K562 (cell line): ENCODE measurements around the gene CCDC77. TPM values are rescaled to one million over a fixed set of nuclear protein-coding genes. Genes with fewer than 3 reads are reported as not detected.

Experiments
- ATAC-seq: fragments of 200-7000 bp; cut with Tn5 transposase; 3 replicates; pipeline ENCODE4 v1.9.1; 2020; ENCODE audit warnings: moderate library complexity
- BruUV-seq: library from RNA; stranded (reverse); fragments of 400-500 nt; replicated peaks from 2 replicates; lab custom pipeline; 2021; lab: Mats Ljungman, UMichigan
- CTCF ChIA-PET: fragments of 300-600 bp; formaldehyde crosslinking; extraction: SDS; loops from one replicate; lab custom pipeline; 2021; ENCODE audit warnings: low intra/inter-chr PET ratio; lab: Yijun Ruan, JAX
- POLR2A ChIA-PET: fragments of 300-600, 350-650 bp; sonication (Branson Sonifier 250); formaldehyde crosslinking; extraction: SDS; loops from one replicate; lab custom pipeline; 2021; ENCODE audit warnings: antibody characterized with exemption, inconsistent platforms; lab: Yijun Ruan, JAX
- DNase-seq, 4 experiments: peaks; one replicate each; pipeline versions ENCODE4 v3.0.0 to v3.0.0-alpha.2; 2011 to 2018; ENCODE audit warnings: low spot score in 3 of 4, mixed read lengths in 3 of 4; ENCODE audit errors: extremely low read depth in 1 of 4
- FAIRE-seq: peaks from 2 replicates; lab custom pipeline; 2011; peaks lifted over from hg19 to GRCh38; lab: Jason Lieb, UNC
- H2AFZ ChIP-seq: 2 replicates; pipeline ENCODE4 v1.6.0; 2011; ENCODE audit warnings: low read depth, low read length, control low read depth, inconsistent platforms
- H3K27ac ChIP-seq: fragments of 200-600 bp; 3 replicates; pipeline ENCODE4 v1.8.0; 2011; ENCODE audit warnings: low read depth, mild to moderate bottlenecking, control low read depth, inconsistent platforms, low read length, moderate library complexity, mixed read lengths; ENCODE audit errors: extremely low read depth
- H3K27me3 ChIP-seq, 2 experiments: fragments of 300-600 bp in 1 of 2; 2 replicates in 1 of 2; 3 replicates in 1 of 2; pipeline versions ENCODE4 v1.6.0 to v1.8.0; 2011; ENCODE audit warnings: inconsistent platforms in 2 of 2, low read length in 2 of 2, mild to moderate bottlenecking in 1 of 2, mixed read lengths in 1 of 2, moderate library complexity in 1 of 2; ENCODE audit not compliant: control insufficient read depth in 2 of 2, insufficient read depth in 2 of 2
- H3K36me3 ChIP-seq: fragments of 300-600 bp; 3 replicates; pipeline ENCODE4 v1.8.0; 2011; ENCODE audit warnings: mild to moderate bottlenecking, low read length, inconsistent platforms; ENCODE audit not compliant: control insufficient read depth, insufficient read depth
- H3K4me1 ChIP-seq, 2 experiments: fragments of 200-600 bp in 1 of 2; replicated peaks in 1 of 2; 2 replicates in 1 of 2; 3 replicates in 1 of 2; pipeline versions ENCODE4 v1.5.1 to v1.8.0; 2011; ENCODE audit warnings: inconsistent platforms in 2 of 2, low read length in 2 of 2, mild to moderate bottlenecking in 1 of 2, mixed read lengths in 1 of 2, moderate library complexity in 1 of 2; ENCODE audit not compliant: control insufficient read depth in 2 of 2, insufficient read depth in 2 of 2
- H3K4me2 ChIP-seq: 2 replicates; pipeline ENCODE4 v1.6.1; 2011; ENCODE audit warnings: low read length, control low read depth, inconsistent platforms, mixed read lengths; ENCODE audit not compliant: insufficient read depth
- H3K4me3 ChIP-seq: fragments of 200-600 bp; sonication (generic), shearing (Covaris generic); 2 replicates; pipeline ENCODE4 v1.5.1; 2016; ENCODE audit warnings: control low read depth, inconsistent platforms
- H3K79me2 ChIP-seq: fragments of 200-600 bp; 3 replicates; pipeline ENCODE4 v1.8.0; 2011; ENCODE audit warnings: low read length, inconsistent platforms; ENCODE audit not compliant: control insufficient read depth, insufficient read depth
- H3K9ac ChIP-seq, 2 experiments: 2 replicates each; pipeline versions ENCODE4 v1.6.0 to v1.6.1; 2011; ENCODE audit warnings: low read depth in 2 of 2, low read length in 2 of 2, control low read depth in 1 of 2, inconsistent platforms in 1 of 2, mild to moderate bottlenecking in 1 of 2, mixed read lengths in 1 of 2; ENCODE audit not compliant: insufficient read depth in 1 of 2
- H3K9me1 ChIP-seq: one replicate; pipeline ENCODE4 v1.6.0; 2011; ENCODE audit warnings: inconsistent platforms, mild to moderate bottlenecking, low read length, moderate library complexity; ENCODE audit not compliant: control insufficient read depth, insufficient read depth
- H3K9me3 ChIP-seq: replicated peaks from 2 replicates; pipeline ENCODE4 v1.5.1; 2011; ENCODE audit warnings: low read depth, low read length, inconsistent platforms; ENCODE audit not compliant: control insufficient read depth, insufficient read depth
- H4K20me1 ChIP-seq: replicated peaks from 2 replicates; pipeline ENCODE4 v1.6.1; 2011; ENCODE audit warnings: low read length, inconsistent platforms, mixed read lengths; ENCODE audit not compliant: control insufficient read depth, insufficient read depth
- ATF1 ChIP-seq, 2 experiments: fragments of 450-650 bp in 1 of 2; IDR thresholded peaks; 2 replicates each; pipeline ENCODE4 v1.6.1; 2016; ENCODE audit warnings: missing compliant biosample characterization in 1 of 2, missing genetic modification characterization in 1 of 2
- GABPB1 ChIP-seq: sonication (generic); formaldehyde crosslinking; IDR thresholded peaks from 2 replicates; pipeline ENCODE4 v1.8.0; 2022; ENCODE audit warnings: mild to moderate bottlenecking, missing genetic modification reagents
- LCOR ChIP-seq: sonication (generic); formaldehyde crosslinking; IDR thresholded peaks from 2 replicates; pipeline ENCODE4 v1.8.0; 2022; ENCODE audit warnings: mild to moderate bottlenecking, missing genetic modification reagents
- NFRKB ChIP-seq: fragments of 450-650 bp; IDR thresholded peaks from 2 replicates; pipeline ENCODE4 v1.6.1; 2016; ENCODE audit warnings: low read depth
- POLR3G ChIP-seq: IDR thresholded peaks from 2 replicates; pipeline ENCODE4 v1.6.1; 2011; ENCODE audit not compliant: insufficient read length, insufficient replicate concordance; ENCODE audit errors: extremely low read depth
- SREBF1 ChIP-seq: fragments of 150-350 bp; IDR thresholded peaks from 2 replicates; pipeline ENCODE4 v1.6.1; 2014; ENCODE audit warnings: antibody characterized with exemption, low read depth, low read length, borderline replicate concordance
- TBL1XR1 ChIP-seq, 2 experiments: IDR thresholded peaks; 2 replicates each; pipeline ENCODE4 v1.6.1; 2012; ENCODE audit warnings: improper control_type of control experiment in 2 of 2, low read length in 2 of 2, mild to moderate bottlenecking in 1 of 2
- ZBTB8A ChIP-seq: fragments of 450-650 bp; IDR thresholded peaks from 2 replicates; pipeline ENCODE4 v1.6.1; 2018; ENCODE audit warnings: mild to moderate bottlenecking, moderate library complexity; ENCODE audit not compliant: partially characterized antibody
- ZC3H4 ChIP-seq: sonication (generic); formaldehyde crosslinking; IDR thresholded peaks from 2 replicates; pipeline ENCODE4 v1.9.0; 2021; ENCODE audit warnings: missing genetic modification reagents, borderline replicate concordance
- ZNF140 ChIP-seq: fragments of 250-450 bp; sonication (Bioruptor Pico); IDR thresholded peaks from 2 replicates; pipeline ENCODE4 v1.8.0; 2021; ENCODE audit warnings: moderate library complexity, mild to moderate bottlenecking, inconsistent platforms
- ZNF253 ChIP-seq: fragments of 250-450 bp; sonication (Bioruptor Pico); conservative IDR thresholded peaks from 2 replicates; pipeline ENCODE4 v1.6.1; 2021; ENCODE audit warnings: mild to moderate bottlenecking
- WGBS: fragments of 100-300 bp; shearing (Covaris generic); methylation state at CpG from one replicate; pipeline ENCODE4 v1.1.6; 2016; ENCODE audit warnings: low coverage, mixed read lengths; ENCODE audit not compliant: insufficient coverage; ENCODE audit errors: missing lambda C conversion rate; 5-methylcytosine and 5-hydroxymethylcytosine counted together
- in situ Hi-C: fragments of 300-500 bp; cut with MboI; formaldehyde crosslinking; loops from 4 replicates; pipeline ENCODE4 v1.15.0; 2018; ENCODE audit warnings: inconsistent platforms, mixed read lengths
- intact Hi-C: fragments of 100-400 bp; cut with micrococcal nuclease; formaldehyde crosslinking; loops from 2 replicates; pipeline ENCODE4 v1.14.2; 2022
- polyA plus RNA-seq, 8 experiments: library from polyadenylated mRNA; depleted of rRNA in 4 of 8; stranded (reverse) in 5 of 8; unstranded in 3 of 8; fragments of >200 nt; fragmentation: Nextera tagmentation in 2 of 8; fragmentation: Illumina TruSeq in 1 of 8; extraction: Ambion mirVana in 2 of 8; extraction: Trizol in 1 of 8; gene quantifications; 2 replicates each; pipeline versions ENCODE4 v1.2.1 to v1.2.3, GENCODE V29; 2011 to 2014; ENCODE audit warnings: inconsistent platforms in 1 of 8, missing spikeins in 1 of 8
- total RNA-seq, 7 experiments: library from RNA; depleted of rRNA in 6 of 7; stranded (reverse); fragments of >200 nt in 6 of 7; fragmentation: Illumina TruSeq in 2 of 7; extraction: Trizol in 2 of 7; gene quantifications; 2 replicates each; pipeline versions ENCODE4 v1.2.1 to v1.2.3, GENCODE V29; 2011 to 2021; ENCODE audit warnings: low replicate concordance in 1 of 7
- TF ChIP-seq, protein P1 (sequence below): sonication (generic); formaldehyde crosslinking; IDR thresholded peaks from 2 replicates; pipeline ENCODE4 v1.8.0; 2022; ENCODE audit warnings: missing genetic modification reagents, mild to moderate bottlenecking, borderline replicate concordance
- TF ChIP-seq, protein P2 (sequence below): fragments of 250-450 bp; sonication (Bioruptor Pico); IDR thresholded peaks from 2 replicates; pipeline ENCODE4 v1.8.0; 2021; ENCODE audit warnings: borderline replicate concordance, mild to moderate bottlenecking, moderate library complexity; ENCODE audit not compliant: poor library complexity, severe bottlenecking

CCDC77 gene
- total and polyA plus RNA-seq, 9 of the 15 experiments (the other 6 are each of a cell fraction or from before 2014, with no cell fraction given), result 10.5 to 26.5 (median 17.8) TPM

DNA sequence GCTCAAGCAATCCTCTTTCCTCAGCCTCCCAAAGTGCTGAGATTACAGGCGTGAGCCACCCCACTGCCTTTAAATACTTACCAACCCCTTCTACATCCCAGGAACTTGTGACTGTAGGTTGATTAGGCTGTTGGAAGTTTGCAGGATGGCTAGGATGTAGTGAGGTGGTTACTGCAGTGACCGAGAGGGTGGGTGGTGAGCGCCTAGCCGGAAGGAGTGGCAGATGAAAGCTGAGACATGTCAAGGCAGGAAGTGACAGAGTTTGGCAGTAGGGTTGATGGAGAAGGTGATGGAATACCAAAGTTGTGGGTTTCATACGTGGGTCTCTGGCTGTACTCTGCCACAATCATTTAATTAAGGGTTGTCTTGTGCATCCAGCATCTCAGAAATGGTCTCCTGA is 71.8 kb downstream of the CCDC77 start:
- Histone ChIP-seq H2AFZ (no peak overlapping the region), H3K36me3 (no peaks in the 10 kb centered on the region), H3K9me1 (no peaks in the 10 kb centered on the region), H3K4me3 (no peak overlapping the region), H4K20me1 (no peaks in the 10 kb centered on the region), H3K9ac (no peak overlapping the region), H3K4me2 (no peak overlapping the region), H3K27me3 (peaks cover 12 to 28% of the 10 kb centered on the region in 2 experiments; a peak in 4 of 5 replicates), H3K79me2 (no peaks in the 10 kb centered on the region), H3K27ac (no peak overlapping the region), H3K4me1 (no peaks in the 10 kb centered on the region; a peak in 1 of 5 replicates)
- ChIA-PET POLR2A (interaction anchor here (0.6 to 1.3 kb wide), 2 partner anchors 8 to 37 kb away, joined by 3 to 4 read pairs; no protein-coding TSS in a partner anchor), CTCF (no interaction called here)
- DNase-seq, result no peak
- intact Hi-C loops, result no loop called here
- in situ Hi-C loops, result no loop called here
- 0% methylated on average over 5 of the region's 5 CpGs for WGBS
- no TSS peak for BruUV-seq
- FAIRE-seq, result no peak
- ATAC-seq, result no peak
- TF ChIP-seq ZBTB8A (no peak), LCOR (CRISPR knock-in tag) (no peak), NFRKB (no peak), ZC3H4 (no peak), TBL1XR1 (IDR thresholded peaks at IDR 0.05; ENCODE audit: low read length in 2 of 2) (no peak), ZNF140 (CRISPR knock-in tag) (no peak), POLR3G (no peak), ATF1 (CRISPR knock-in tag; IDR thresholded peaks at IDR 0.05) (no peak), ATF1 (tag; IDR thresholded peaks at IDR 0.05) (no peak), SREBF1 (no peak), ZNF253 (CRISPR knock-in tag) (no peak), GABPB1 (CRISPR knock-in tag) (no peak)
- TF ChIP-seq, protein P1, sequence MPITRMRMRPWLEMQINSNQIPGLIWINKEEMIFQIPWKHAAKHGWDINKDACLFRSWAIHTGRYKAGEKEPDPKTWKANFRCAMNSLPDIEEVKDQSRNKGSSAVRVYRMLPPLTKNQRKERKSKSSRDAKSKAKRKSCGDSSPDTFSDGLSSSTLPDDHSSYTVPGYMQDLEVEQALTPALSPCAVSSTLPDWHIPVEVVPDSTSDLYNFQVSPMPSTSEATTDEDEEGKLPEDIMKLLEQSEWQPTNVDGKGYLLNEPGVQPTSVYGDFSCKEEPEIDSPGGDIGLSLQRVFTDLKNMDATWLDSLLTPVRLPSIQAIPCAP (CRISPR knock-in tag), result no peak
- TF ChIP-seq, protein P2, sequence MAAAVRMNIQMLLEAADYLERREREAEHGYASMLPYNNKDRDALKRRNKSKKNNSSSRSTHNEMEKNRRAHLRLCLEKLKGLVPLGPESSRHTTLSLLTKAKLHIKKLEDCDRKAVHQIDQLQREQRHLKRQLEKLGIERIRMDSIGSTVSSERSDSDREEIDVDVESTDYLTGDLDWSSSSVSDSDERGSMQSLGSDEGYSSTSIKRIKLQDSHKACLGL (CRISPR knock-in tag), result no peak
- TF ChIP-seq, all 486 proteins: peak for 0
- no peaks in the 10 kb centered on the region for H3K9me3 ChIP-seq
